HG03139 (cell line): Measurements from ENCODE around the gene TSPAN17.

Experiments used
- ATAC-seq: cut with Tn5 transposase; IDR thresholded peaks from one replicate; pipeline ENCODE4 v1.9.1; 2021; ENCODE audit not compliant: unreplicated experiment

TSPAN17 gene

DNA sequence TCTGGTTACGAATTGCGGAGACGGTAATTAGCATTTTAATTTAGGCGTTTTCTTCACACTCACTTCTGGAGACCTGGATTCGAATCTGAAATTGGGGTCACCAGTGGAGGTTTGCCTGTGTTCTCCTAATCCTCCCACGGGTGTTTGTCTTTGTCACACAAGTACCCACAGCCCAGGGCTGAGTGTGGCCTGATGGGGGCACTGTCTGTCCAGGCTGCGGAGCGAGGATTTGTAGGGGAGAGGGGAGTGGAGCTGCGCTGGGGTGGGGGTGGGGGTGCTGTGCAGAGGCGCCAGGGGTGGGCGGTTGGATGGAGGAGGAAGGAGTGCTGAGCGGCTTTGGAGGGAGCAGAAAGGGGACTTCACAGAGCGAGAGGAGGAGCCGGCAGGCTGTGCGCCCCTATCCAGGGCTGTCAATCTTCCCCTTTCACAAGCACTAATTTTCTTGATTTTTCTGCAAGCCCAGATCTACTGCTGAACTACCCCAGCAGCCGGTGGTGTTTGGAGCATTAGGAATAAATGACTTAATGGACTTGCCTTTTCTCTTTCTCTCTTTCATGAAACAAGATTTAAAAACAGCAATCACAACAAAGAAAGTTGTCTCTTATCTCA is 53.1 kb downstream of the TSPAN17 start:
- no peak for ATAC-seq

DNA sequence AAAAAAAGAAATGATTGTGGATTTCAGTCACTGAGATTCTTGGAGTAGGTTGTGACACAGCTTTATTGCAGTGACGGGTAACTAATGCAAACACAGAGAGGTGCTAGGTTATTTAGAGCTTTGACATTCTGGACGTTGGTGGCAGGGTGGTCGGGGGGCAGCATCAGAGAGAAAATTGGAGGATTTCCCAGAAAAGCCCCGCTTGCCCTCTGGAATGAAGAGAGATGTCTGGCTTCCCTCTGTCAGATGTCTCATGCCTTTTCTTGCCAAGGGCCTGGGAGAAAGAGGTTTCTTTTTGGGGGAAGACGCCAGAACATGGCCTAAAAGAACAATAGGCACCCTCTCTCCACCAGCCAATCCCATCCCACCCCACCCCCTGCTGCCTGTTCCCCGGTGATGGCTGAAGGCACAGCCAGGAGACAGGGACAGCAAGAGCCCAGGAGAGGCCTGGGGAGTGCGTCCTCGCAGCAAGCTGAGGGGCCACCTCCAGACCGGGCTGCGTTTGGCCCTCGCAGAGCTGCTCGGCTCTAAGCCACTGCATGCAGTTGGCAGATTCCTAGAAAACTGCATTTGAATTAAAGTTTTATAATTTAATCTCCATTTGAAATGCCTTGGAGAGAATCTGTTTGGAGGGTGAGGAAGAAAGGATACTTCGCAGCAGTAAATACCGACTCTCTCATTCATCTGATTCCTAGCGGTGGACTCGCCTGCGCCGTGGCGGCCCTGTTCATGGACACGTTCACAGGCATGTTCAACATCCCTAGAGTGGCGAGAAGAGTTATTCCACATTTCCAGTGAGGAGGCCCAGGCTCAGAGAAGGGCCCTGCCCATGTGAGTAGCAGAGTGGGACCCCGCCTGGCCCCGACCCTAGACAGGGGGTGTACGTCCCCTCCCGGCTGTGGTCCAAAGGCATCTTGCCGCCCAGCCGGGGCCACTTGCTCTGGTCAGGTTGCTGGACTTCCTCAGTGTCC is 55.7 kb downstream of the TSPAN17 start:
- no peak for ATAC-seq

DNA sequence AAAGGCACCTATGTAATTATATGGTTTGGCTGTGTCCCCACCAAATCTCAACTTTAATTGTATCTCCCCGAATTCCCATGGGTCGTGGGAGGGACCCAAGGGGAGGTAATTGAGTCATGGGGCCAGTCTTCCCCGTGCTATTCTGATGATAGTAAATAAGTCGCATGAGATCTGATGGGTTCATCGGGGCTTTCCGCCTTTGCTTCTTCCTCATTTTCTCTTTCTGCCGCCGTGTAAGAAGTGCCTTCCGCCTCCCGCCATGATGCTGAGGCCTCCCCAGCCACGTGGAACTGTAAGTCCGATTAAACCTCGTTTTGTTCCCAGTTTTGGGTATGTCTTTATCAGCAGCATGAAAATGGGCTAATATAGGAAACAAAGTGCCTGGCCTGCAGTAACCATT is 56.6 kb downstream of the TSPAN17 start:
- no peak for ATAC-seq

DNA sequence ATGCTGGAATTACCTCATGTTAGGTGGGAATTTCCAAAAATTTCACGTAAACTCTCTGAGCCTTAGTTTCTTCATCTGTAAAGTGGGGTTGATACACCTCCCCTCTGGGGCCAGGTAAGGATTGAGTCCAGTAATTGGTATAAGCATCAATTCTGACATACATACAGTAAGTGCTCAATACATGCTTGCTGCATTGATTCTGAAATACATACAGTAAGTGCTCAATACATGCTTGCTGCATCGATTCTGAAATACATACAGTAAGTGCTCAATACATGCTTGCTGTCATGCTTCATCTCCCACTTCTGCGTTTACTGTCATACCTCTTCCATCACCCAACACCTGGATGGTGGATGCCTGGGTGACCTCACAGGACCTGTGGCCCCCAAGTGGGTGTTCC is 57.1 kb downstream of the TSPAN17 start:
- ATAC-seq, result no peak

DNA sequence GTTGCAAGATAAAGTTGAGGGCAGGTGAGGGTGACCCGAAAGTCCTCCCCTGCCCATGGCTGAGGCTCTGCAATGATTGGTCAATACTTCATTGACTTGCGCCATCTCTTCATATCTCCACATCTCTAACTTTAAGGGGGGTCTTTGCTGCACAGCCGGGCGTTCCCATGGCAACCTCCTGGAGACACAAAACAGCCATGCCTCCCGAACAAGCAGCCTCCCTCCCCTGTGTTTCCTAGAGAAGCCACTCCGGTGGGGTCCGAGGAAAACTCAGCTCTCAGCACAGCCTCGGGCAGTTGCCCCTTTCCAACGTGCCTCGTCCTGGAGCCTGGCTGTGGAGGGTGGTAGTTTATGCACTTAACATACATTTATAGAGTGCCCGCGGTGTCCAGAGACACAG is 57.5 kb downstream of the TSPAN17 start:
- no peak for ATAC-seq
